CD4-positive, alpha-beta T cell treated with Interleukin-12 subunit alpha and Interleukin-12 subunit beta, for 1 hour (primary cell): ENCODE measurements around the gene TMPRSS6.

Experiments
- DNase-seq: peaks from one replicate; pipeline ENCODE4 v3.0.0-alpha.2; 2020

TMPRSS6 gene

GRCh38 chr22:37109242-37109917 lies at the start of gene TMPRSS6:
TSS of gene TMPRSS6 (minus strand) at chr22:37109713. CDS start at chr22:37103417, 6,296 bp downstream.
- no peak for DNase-seq

- DNase-seq = no peak
Measured at GRCh38 chr22:37158963-37159290, 49.4 kb upstream of the TMPRSS6 start.

GRCh38 chr22:37157516-37158285 lies 48.2 kb upstream of the TMPRSS6 start:
- DNase-seq = no peak

GRCh38 chr22:37156686-37157435 lies 47.3 kb upstream of the TMPRSS6 start:
- no peak for DNase-seq

- no peak for DNase-seq
Measured at GRCh38 chr22:37155971-37156370, 46.5 kb upstream of the TMPRSS6 start.

- DNase-seq = no peak
Measured at GRCh38 chr22:37154925-37155712, 45.6 kb upstream of the TMPRSS6 start.

- DNase-seq = no peak
Measured at GRCh38 chr22:37153901-37154300, 44.4 kb upstream of the TMPRSS6 start.

GRCh38 chr22:37151401-37151800 lies 41.9 kb upstream of the TMPRSS6 start:
- no peak for DNase-seq

- DNase-seq = no peak
Measured at GRCh38 chr22:37150701-37151100, 41.2 kb upstream of the TMPRSS6 start.

GRCh38 chr22:37148742-37149665 lies 39.5 kb upstream of the TMPRSS6 start:
- no peak for DNase-seq

GRCh38 chr22:37148031-37148651 lies 38.6 kb upstream of the TMPRSS6 start:
- DNase-seq = peak; percentile 52

- DNase-seq = no peak
Measured at GRCh38 chr22:37147186-37147990, 37.9 kb upstream of the TMPRSS6 start.

- no peak for DNase-seq
Measured at GRCh38 chr22:37146507-37147180, 37.1 kb upstream of the TMPRSS6 start.

- DNase-seq = no peak
Measured at GRCh38 chr22:37146051-37146385, 36.5 kb upstream of the TMPRSS6 start.

- DNase-seq = no peak
Measured at GRCh38 chr22:37145180-37146050, 35.9 kb upstream of the TMPRSS6 start.

GRCh38 chr22:37144180-37144554 lies 34.7 kb upstream of the TMPRSS6 start:
- DNase-seq = no peak

GRCh38 chr22:37141971-37142370 lies 32.5 kb upstream of the TMPRSS6 start:
- DNase-seq = no peak

- DNase-seq = no peak
Measured at GRCh38 chr22:37141476-37141875, 32.0 kb upstream of the TMPRSS6 start.
